Stimulated activated naive CD8-positive, alpha-beta T cell treated with anti-CD3 and anti-CD28 coated beads, Interleukin-15, Interleukin-2, amounts not matched to agents 100 U/mL and 50 U/mL, for 24 hours (primary cell): ENCODE data around the gene LRRTM4.

Experiments
- ATAC-seq: fragments of 150-1000 bp; cut with Tn5 transposase; one replicate; pipeline ENCODE4 v1.10.0; 2021
- DNase-seq: peaks from one replicate; pipeline ENCODE4 v3.0.0; 2021

LRRTM4 gene

DNA sequence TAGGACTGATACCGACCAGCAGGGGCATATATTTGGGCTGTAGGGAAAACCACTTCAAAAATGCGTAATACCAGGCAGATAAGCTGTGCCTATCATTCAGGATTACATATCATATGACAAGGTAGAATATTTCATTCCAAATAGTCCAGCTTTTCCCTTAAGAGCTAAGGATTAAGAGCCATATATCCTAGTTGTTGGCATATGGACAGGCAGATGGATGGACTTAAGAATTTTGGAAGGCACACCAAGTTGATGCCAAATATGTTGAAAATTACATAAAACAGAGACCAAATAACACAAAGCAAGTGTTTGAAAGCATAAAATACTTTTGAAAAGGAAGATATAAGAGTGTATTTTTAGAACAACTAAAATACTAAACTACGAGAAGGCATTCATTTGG lies 52.1 kb downstream of the LRRTM4 start:
- DNase-seq, result no peak
- no peak for ATAC-seq

DNA sequence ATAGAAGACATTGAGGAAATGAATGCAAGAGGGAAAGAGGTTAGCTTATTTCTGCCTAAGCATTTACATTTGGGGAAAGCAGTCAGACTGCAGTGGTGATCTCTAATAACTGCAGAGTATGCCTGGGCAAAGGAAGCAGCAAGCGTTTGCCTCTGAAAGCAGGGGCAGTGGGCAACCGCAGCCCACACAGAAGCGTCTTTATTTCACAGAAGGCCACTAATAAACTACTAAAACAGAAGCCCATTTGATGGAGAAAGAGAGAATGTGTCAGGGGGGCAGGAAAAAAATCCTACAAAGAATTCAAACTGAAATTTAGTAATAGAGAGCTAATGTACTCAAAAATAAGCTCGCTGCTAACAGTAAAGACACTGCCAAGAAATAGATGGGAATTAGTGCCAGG lies 53.1 kb downstream of the LRRTM4 start:
- no peak for ATAC-seq
- no peak for DNase-seq

DNA sequence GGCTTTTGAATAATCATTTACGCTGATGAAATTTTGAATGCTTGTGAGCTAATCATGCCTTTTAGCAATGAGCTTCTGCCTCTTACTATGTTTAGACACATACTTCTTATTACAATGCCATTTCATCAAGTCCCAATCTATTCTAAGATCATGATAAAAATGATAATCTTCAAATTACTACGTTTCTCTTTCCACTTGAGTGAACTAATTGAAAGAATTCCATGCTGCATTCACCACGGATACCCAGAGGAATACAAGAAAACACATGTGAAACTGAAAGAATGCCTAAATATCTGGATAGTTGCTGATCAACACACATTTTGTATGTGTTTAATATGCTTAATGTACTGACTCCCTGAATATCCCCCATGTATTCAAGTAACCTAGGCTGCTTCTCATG lies 62.3 kb downstream of the LRRTM4 start:
- no peak for ATAC-seq

DNA sequence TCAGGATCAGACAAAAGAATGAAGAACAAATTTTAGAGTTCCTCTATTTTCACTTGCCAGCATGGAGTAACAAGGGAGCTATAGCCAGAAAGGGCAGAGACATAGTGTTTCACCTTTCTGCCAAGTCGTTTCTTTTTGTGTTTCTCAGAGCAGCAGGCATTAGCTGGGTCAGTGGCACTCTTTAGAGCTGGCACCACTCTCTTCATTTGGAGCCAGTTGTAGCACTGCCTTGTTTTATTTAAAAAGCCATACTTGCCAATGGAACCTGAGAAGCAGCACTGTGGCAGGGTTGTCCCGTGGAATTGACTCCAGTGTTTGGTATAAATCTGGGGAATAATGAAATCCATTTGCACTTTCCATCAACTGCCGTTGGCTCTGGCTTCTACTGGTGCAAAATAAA lies 64.0 kb downstream of the LRRTM4 start:
- ATAC-seq (no peak), DNase-seq (no peak)

More for the DNA sequence above, 62.3 kb downstream of the LRRTM4 start:
- no peak for DNase-seq

DNA sequence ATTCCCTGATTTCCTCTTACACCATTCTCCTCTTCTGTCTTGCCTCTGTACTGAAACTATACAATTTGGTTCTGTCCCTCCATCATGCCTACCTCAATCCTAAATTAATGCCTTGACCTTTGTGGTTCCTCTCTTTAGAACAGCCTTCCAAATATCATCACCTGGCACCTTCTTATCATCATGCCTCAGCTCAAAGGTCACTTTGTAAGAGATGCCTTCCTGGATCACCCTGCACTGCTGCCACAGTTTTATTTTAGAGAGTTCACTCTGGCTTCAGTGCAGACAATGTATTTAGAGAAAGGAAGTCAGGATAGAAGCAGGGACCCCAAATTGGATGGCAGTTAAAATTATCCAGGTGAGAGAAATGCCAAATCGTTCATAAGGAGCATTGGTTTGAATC lies 64.5 kb downstream of the LRRTM4 start:
- DNase-seq (no peak), ATAC-seq (no peak)

DNA sequence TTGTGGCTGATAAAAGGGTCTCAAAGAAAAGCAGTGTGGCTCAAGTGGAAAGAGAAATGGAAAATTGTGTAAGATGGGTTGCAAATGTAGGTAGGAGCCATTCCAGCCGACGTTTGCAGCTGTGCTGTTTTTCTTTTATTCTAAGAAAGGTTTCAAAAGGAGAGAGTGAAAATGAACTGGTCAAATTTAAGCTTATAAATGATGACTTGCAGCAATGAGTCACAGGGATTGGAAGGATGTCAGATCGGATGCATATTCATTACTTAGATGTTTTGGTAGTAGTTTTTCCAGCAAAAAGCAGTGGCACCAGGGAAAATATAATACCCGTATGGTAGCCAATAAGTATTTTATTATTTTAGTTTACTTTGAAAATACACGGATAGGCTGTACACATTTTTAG lies 79.1 kb downstream of the LRRTM4 start:
- ATAC-seq (no peak), DNase-seq (no peak)

DNA sequence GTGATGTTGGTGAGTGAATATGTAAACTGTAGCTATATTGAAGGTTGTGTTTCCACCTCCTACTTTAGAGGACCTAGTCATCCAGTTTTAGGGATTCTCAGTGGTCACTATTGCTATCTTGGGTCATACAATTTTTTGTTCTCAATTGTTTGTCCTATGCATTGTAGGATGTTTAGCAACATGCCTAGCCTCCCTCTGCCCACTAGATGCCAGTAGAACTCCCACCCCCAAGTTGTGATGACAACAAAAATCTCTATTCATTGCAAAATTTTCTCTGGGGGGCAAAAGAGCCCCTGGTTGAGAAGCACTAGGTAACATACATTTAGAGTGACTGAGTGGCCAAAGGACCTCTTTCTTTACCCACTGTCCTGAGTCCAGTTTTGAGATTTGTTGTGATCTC lies 87.3 kb downstream of the LRRTM4 start:
- ATAC-seq, result no peak

DNA sequence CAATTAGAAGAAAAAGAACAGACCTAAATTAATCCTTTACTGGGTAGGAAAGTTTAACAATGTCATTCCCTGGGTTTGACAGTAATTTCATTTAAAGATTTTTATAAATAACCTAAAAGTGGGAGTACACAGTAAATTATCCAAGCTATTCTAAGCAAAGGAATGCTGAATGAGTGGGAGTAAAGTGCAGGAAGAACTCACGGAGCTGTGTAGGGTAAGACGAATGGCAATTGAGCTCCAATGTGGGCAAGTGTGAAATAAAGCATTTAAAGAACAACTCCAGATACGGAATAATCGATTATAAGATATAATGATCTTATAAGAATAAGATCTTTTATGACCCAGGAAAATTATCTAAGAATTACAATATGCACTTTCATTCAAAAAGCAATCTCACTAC lies 93.2 kb downstream of the LRRTM4 start:
- ATAC-seq (no peak), DNase-seq (no peak)

More for the DNA sequence above, 87.3 kb downstream of the LRRTM4 start:
- DNase-seq, result no peak

DNA sequence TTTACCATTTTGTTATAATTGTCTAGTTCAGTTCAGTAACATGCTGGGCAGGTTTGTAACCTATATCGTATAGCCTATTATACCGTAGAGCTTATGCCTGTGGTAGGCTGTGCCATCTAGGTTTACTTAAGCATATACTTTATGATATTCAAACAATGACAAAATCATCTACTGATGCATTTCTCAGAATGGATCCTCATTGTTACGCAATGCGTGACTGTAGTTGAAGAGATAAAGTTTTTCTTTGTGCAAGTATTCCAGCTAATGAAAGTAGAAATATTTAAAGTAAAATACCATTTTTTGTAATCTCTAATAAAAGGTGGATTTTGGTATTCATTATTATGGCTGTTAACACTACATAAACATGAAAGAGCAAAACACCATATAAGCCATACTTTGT lies 100.2 kb downstream of the LRRTM4 start:
- ATAC-seq (no peak), DNase-seq (no peak)

DNA sequence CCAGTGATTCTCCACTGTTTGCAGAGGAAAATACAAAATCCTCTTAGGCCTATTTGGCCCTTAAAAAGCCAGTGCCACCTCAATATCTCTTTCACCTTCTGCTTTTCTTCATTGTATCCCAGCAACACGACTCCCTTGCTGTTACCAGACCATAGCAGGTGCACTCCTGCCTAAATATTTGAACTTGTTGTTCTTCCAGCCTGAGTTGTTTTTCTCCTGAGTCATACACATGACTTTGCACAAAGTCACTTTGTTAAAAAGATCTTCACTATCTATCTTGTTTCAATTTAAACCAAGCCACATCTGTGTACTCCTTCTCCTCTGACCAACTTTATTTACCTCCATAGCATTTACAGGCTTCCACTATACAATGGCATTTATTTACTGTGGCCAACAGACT lies 103.6 kb downstream of the LRRTM4 start:
- DNase-seq (no peak), ATAC-seq (no peak)

DNA sequence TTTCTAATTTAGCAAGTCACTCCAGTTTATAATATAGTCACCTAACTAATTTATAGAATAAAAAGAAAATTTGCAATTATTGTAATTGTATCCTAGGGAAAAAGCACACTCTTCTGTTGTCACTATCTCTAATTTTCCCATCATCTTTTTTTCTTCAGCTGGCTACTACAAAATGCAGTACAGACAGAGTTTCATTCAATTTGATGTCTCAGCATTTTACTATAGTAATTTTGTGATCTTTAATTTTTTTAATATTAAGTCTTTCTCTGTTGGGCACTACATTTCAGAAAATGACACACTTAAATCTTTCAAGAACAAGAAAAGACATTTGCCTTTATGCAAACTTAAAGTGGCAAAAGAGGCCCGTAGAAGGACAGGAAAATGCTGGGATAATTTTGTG lies 118.0 kb downstream of the LRRTM4 start:
- no peak for DNase-seq
- ATAC-seq, result no peak

DNA sequence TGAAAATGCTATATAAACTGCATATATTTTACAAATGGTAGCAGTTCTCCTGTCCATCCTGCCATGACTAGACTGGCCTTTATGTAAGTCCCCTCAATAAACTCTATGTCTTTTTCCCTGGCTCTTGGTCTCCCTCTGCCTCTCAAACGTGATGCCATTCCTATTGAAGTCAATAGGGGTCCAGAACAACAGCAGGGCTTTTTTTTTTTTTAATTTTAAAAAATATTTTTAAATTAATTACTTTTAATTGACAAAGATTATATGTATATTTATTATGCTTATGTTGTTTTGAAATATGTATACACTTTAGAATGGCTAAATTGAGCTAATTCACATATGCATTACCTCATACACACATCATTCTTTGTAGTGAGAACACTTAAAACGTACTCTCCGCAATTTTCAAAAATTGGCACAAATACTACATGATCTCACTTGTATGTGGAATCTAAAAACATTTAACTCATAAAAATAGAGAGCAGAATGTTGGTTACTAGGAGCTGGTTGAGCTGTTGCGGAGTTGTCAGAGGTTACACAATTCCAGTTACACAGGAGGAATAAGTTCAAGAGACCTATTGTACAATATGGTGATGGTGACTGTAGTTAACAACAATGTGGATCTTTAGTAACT lies 123.1 kb downstream of the LRRTM4 start:
- DNase-seq (no peak), ATAC-seq (no peak)

DNA sequence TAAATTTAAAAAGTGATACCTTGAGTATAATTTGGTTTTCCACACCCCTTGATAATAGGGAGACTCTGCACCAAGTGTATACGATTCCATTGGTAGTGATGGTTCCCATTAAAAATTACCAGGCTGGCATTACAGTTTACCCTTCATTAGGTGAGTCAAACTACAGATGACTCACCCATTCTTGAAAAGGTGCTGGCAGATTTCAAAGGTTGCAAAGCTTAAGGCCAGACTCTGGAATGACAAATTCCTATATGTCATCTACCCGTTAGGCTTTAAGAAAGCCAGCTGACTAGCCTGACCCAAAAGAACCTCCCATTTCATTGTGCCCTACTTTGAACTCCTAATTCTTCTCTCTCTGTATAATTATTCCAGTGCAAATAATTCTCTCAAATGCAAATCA lies 124.4 kb downstream of the LRRTM4 start:
- no peak for DNase-seq
- ATAC-seq, result no peak

DNA sequence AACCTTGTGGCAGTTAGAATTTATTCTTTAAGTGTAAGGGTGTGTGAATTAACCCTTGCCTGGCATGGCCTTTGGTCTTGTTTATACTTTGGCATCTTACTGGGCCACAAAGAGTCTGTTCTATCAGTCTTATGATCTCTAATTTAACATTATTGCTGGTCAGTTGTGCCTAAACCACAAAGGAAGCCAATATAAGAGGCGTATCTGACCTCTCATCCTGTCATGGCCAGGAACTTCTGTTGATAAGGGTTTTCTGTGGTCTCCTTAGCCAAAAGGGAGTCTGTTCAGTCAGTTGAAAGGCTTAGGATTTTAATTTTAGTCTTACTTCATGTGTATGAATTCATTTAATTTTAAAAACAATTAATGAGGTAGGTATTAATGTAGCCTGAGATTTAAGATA lies 127.2 kb downstream of the LRRTM4 start:
- ATAC-seq (no peak), DNase-seq (no peak)

DNA sequence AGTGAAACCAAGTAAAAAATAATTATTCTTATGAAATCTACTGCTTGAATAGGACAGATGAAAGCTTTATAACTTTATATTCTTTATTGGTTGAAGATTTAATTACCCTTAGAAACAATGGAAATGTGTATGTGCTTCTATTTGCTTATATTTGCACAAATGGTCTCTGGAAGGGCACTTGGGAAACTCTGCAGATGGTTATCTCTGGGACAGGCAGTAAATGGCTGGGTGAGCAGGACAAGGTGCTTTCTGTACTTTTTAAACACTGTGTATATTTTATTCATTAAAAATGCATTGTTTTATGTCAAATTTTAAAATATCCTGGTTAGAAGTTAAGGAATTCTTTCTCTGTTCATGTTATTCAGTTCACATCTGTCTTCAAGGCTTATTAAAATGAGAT lies 131.1 kb downstream of the LRRTM4 start:
- ATAC-seq (no peak), DNase-seq (no peak)

DNA sequence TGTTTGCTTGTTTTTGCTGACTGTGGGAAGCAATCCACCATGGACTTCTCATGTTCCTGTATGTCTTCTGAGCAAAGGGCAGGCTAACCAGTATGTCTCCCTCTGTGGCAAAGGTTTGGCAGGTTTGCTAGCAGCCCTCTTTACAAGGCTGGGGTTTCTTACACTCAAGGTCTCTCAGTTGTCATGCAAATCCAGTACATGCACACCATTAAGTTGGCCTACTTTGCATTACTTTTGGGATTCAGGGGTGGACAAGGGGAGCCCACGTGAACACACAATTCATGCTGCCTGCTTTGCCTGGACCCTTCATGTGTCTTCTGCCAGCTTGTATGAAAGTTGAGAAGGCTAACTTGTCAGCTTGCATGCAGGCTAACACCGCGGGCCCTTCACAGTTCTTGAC lies 134.9 kb downstream of the LRRTM4 start:
- ATAC-seq, result no peak

DNA sequence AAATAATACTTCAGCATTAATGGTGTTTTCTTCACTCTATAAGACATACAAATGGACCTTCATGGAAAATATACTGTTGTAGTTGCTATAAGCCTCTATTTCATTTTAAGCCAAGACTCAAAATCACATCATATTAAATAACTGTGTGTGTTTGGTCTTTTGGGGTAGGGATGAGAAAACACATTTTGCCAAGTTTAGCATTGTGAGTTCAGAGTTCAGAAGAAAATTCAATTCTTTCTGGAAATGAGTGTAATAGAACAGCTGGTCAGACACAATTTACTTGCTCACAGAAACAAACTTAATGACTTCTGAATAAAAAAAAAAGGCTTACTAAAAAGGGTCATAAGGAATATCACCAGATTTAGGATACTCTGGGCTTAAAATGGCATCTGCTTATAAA lies 149.5 kb downstream of the LRRTM4 start:
- no peak for DNase-seq
- no peak for ATAC-seq

More for the DNA sequence above, 134.9 kb downstream of the LRRTM4 start:
- no peak for DNase-seq

DNA sequence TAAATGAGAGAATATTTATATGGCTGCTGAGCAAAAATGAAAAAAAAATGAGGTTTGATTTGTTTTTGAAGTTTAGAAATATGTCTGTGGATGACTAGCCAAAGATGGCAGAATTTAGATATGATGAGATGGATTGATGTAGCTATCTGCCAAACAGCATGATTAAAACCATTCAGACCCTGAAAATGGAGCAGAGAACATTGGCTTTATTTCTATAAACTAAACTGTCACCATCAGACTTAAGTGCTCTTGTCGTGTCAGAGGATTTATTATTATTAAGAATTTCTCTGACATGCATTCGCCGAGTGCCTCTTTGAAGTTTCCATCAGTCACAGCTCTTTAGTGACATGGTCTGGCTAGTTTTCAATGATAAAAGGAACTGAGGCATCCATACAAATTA lies 151.7 kb downstream of the LRRTM4 start:
- ATAC-seq (no peak), DNase-seq (no peak)

DNA sequence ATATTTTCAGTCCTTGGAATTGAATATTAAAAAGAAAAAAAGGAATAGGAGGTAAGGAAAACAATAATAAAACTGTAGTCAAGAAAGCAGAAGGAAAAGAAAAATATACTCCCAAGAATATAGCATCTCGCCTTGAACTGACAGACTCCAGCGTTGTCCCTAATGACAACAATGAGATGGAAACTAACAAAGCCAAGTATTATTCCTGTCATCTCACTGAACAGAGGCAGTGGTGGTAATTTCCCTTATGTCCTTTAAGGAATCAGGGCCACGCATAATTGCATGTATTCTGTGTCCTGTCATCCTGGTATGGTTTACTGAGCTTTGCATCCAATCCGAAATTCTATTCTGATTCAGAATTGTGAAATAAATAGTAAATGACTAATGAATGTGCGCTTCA lies 158.9 kb downstream of the LRRTM4 start:
- DNase-seq (no peak), ATAC-seq (no peak)

DNA sequence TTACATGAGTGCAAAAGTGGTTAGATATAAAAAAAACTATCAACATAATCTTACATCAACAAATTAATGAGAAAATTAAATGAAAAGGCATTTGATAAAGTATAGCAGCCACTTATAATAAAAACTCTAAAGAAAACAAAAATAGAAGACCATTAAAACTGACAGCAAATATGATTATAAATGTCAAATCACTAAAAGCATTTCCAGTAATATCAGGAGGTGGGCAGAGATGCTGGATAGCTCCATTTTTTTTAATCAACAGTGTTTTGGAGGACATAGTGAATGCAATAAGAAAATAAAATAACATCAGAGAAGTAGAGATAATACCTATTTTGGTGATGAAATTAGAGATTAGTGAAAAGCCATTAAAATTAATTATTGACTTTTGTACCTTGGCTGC lies 173.4 kb downstream of the LRRTM4 start:
- no peak for DNase-seq
- no peak for ATAC-seq

DNA sequence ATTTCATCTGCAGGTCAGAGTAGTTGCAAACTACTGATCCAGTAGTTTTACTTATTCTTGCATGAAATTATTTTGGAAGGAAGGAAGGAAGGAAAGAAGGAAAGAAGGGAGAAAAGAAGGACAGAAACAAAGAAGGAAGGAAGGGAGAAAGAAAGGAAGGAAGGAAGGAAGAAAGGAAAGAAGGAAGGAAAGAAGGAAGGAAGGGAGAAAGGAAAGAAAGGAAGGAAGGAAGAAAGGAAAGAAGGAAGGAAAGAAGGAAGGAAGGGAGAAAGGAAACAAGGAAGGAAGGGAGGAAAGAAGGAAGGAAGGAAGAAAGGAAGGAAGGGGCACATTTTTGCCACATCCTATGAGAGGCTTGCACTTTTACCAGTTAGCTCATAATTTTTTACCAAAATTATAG lies 186.2 kb downstream of the LRRTM4 start:
- DNase-seq (no peak), ATAC-seq (no peak)

DNA sequence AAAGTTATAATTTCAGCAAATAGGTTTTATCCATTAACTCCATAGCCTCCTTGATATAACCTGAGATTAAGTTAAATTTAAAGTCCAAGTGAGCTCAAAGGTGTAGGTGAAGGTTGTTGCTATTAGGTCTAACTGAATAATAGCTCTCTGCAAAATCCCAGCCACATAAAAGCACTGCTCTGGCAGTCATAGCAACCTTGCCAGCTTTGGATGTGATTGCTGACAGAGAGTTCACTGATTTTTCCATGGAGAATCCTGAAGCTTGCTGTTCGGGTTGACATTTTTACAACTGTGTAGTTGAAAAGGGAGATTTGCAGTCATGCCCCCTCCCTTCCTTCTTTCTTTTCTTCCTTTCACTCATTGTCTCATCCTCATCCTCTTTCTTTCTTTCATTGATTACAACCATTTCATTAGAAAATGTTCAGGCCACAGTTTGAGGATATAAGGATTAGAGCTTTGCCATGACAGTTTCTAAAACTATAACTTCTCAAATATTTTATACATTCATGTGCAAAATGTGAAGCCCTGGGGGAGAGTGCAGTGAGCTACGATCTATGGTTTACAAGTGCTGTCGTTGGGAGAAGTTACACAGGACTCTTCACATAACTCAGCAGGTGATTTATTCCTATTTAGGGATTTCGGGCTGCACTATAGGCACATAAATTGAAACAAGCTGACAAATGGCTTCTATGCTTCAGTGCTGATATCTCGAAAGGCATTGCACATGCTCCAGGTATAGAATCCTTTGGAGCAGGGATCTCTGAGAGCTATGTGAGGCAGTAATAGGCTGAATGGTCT lies 193.8 kb downstream of the LRRTM4 start:
- no peak for DNase-seq
- ATAC-seq, result no peak

DNA sequence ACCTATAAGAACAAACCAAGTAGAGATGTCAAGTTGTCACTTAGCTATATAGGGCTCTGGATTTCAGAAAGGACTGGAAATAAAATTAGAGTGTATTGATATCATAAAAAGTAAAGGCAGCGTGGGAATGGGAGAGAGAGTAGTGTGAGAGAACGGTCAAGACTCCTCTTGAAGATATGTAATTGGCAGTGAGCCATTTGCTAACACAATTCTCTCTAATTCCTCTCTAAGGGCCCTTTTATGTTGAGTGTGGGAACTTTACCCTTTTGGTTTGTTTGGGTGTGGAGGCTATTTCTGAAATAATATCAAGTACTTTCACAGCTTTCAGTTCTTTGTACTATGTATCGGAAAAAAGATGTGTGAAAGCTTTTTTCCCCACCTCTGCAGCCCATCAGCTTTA lies 196.8 kb downstream of the LRRTM4 start:
- ATAC-seq, result no peak

DNA sequence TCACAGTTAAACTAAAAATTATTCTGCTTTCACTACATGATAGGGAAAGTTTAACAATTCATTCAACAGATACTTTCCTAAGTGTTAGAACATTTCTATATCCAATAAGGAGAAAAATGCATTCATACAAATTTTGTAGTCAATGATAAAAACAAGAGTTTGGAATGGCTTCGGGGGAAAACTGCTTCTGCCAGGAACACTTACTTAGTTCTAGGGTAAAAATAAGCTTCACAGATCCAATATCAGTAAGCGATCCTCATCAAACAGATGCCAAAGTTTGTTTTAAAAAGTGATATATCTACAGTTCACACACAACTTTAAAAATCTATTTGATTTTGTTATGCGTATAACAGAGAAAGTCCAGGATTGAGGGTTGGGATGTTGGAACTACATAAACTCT lies 199.7 kb downstream of the LRRTM4 start:
- ATAC-seq, result no peak
- no peak for DNase-seq

More for the DNA sequence above, 196.8 kb downstream of the LRRTM4 start:
- DNase-seq, result no peak
